ENCODE measurements around the gene IQSEC1. TPM values are rescaled to one million over a fixed set of nuclear protein-coding genes. Genes with fewer than 3 reads are reported as not detected.

The IQSEC1 gene
- polyA plus RNA-seq, 1 donor: 40.0 TPM

DNA sequence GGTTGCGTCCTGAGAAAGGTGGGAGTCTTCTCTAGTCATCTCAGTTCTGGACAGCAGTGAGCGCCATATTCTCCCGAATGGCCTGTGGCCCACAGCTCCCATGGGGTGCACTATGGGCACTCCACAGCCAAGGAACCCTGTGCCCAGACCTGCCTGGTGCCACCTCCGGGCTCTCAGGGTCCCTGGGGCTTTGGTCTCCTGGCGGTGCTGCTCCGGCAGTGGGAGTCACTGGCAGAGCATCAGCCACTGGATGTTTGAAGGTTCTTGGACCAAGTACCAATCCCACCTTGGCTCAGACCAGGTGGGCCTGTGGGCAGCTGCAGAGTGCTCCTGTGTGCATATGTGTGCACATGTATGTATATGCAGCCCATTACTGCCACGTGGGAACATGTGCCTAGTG is 163.5 kb downstream of the IQSEC1 start:
- DNase-seq (ENCODE audit: low read depth): no peak

DNA sequence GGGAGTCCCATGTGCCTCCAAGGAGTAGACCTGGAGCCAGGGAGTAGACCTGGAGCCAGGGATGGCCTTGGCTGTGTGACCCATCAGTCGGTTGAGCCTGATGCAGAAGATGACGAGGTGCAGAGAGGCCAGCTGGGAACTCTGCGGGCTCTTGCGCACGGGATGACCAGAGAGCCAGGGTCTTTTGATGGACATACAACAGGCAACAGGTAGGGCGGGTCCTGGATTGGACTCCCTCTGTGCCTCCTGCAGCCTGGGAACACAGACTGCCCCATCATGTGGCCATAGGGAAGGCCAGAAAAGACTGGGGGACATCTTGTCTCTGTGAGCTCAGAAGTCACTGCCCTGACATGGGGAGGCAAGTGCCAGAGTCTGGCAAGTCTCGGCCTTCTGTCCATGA is 164.4 kb downstream of the IQSEC1 start:
- DNase-seq (ENCODE audit: low read depth): no peak

DNA sequence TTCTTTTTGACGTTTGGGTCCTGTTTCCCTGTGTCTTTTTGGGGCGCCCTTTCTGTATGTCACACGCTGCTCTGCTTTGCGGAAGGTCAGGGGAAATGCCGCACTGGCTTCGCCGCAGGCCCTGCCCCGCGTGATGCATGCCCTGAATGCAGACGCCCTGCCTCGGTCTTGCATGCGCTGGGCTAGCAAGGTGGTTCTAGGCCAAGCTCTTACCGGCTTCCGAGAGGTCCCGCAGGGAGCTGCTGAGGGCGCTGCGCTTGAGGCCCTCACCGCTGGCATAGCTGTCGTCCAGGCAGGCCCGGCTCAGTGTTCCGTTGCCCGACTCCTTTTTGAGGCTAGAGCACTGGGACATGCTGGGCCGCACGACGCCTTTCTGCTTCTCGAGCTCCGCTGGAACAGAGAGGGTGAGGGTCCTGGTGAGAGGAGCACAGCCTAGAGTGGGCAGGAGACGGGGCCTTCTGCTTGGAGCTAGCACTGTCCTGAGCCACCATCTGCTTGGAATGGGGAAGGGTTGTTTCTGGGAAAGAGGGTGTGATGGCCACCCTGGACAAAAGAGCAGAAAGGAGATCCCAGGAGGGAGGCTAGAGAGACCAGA is 165.0 kb downstream of the IQSEC1 start:
- no peak for DNase-seq (ENCODE audit: low read depth)

DNA sequence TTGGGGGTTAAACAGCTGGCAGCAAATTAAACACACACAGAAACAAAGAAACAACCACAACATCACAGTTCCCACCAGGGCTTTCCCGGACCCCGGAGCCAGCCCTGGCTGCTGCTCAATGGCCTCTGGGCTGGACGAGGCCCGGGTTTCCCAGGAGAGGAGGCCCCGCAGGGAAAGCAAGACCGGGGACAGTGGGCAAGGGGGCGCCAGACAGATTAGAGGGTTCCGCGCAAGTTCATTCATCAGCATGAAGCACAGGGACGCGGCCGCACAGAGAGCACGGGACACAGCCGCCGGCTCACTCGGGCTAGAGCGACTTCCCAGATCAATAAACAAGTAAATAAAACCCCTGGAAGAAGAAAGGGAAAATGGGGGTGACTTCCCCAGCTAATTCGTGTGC is 165.5 kb downstream of the IQSEC1 start:
- no peak for DNase-seq (ENCODE audit: low read depth)

DNA sequence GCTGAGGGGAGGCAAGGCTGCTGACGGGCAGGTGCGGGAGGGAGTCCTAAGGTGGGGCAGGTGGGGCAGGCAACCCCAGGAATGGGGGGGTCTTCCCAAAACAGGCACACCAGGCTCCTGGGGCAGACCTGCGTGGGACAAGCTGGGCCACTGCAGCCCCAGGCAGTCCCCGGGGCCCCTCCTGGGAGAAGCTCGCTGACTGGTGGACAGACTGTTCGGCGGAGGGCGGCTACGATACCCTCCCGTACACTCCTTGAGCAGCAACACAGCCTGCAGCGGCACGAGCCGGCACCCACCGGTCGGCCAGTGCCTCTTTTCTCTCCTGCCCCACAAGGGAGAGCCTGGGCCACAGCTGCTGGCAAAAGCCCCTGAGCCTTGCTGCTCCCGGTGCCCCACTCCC is 165.9 kb downstream of the IQSEC1 start:
- no peak for DNase-seq (ENCODE audit: low read depth)

DNA sequence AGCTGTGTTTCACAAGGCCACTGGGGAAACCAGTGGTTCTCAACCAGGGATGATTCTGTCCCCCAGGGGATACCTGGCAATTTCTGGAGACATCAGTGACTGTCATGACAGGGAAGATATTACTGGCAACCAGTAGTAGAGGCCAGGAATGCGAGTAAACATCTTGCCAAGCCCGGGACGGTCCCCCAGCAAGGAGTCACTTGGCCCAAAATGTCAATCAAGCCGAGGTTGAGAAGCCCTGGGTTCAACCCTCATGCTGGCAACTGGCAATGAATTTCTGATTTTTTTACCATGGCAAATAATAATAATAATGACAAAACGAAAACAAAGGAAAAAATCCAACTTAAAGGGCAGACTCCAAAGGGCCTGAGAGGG is 166.3 kb downstream of the IQSEC1 start:
- no peak for DNase-seq (ENCODE audit: low read depth)

DNA sequence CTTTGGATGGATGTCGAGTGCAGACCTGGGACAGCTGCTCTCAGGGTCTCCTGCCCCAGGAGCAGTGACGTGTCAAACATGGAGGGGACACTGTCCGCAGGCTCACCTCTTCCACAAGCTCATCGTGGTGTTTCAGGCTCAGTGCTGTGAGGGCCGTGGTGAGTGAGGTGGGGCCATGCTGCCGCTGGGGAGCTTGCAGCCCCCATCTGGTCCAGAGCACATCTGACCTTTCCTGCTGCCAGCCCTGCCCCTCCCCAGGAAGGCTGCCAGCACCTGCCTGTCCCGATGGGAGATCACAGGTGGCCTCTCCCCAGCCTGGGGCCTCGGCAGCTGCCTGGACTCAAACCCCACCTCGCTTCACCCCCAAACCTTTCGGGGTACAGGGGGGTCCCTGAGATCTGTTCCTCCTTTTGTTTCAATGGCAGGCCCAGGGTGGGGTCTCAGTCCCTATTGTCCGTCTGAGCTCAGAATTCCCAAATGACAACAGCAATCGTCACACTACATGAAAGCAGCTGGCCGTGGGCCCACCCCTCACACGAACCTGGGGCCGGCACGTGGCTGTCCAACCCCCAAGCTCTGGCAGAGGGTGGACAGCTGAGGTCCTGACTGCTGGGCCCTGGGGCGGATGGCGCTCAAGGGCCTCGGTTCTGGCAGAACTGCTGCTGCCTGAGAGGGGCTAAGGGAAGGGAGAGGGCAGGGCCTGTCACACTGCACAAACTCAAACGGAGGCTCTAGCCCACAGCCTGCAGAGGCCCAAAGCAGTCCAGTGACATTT is 166.9 kb downstream of the IQSEC1 start:
- DNase-seq (ENCODE audit: low read depth): no peak

DNA sequence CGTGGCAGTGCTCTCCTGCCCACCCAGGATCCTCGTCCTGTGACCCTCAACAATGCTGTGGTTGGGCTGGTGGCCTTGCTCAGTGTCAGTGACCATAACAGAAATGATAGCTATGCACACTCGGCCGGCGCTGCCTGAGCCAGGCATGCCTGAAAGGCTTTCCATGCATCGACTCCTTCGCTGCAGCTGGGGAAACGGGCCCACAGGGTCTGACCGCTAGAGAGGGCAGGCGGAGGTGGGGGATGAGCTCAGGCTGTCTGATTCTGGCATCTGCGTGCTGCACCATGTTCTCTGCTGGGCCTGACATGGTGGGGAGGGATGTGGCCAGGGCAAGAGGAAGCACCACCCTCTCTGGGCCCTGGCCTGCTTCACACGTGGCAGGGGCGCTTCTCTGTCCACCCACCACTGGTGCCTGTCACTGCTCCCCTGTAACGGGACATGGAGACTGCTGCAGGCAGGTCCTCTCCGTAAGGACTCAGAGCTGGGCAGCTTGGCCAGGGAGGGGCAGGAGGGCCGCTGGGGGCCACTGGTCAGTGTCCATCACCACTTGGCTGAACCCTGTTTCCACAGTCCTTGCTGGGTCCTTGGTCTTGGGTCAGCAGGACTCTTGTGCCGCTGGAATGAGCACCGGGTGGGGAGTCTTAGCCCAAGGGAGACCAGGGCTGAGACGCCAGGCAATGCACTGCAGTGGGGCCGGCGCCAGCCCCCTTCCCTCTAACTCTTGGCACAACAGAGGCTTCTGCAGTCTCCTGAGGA is 167.7 kb downstream of the IQSEC1 start:
- no peak for DNase-seq (ENCODE audit: low read depth)

DNA sequence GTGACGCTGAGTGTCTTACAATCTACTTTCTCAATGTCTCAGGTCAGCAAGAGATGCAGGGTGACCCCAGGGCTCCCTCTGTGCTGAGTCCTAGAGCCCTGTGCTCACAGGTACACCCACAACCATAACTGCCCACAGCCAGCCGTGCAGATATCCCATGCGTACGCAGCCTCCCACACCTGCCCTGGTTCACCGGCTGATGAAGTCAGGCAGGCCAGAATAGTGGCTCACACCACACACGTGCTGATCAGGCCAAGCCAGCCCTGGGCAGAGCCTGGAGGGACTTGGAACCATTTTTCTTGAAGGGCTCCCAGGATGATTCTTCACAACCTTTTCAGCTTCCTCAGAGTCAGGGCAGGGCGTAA is 168.3 kb downstream of the IQSEC1 start:
- DNase-seq (ENCODE audit: low read depth): no peak

DNA sequence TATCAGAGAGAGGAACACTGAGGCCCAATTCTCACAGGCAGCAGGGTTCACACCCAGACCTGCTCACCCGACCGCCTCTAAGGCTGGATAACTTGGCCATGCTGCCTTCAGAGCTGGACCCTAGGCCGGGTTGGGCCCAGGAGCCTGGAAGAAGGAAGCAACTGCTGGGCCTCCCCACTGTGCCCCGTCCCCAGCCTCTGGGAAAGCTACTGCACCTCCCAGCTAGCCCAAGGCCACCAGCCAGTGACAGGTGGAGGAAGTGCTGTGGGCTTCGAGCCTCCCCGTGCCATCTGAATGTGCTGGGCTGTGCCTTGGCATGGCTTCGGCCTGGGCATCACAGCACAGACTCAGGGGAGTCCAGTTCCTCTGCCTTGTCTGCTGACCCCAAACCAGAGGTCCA is 169.3 kb downstream of the IQSEC1 start:
- no peak for DNase-seq (ENCODE audit: low read depth)

DNA sequence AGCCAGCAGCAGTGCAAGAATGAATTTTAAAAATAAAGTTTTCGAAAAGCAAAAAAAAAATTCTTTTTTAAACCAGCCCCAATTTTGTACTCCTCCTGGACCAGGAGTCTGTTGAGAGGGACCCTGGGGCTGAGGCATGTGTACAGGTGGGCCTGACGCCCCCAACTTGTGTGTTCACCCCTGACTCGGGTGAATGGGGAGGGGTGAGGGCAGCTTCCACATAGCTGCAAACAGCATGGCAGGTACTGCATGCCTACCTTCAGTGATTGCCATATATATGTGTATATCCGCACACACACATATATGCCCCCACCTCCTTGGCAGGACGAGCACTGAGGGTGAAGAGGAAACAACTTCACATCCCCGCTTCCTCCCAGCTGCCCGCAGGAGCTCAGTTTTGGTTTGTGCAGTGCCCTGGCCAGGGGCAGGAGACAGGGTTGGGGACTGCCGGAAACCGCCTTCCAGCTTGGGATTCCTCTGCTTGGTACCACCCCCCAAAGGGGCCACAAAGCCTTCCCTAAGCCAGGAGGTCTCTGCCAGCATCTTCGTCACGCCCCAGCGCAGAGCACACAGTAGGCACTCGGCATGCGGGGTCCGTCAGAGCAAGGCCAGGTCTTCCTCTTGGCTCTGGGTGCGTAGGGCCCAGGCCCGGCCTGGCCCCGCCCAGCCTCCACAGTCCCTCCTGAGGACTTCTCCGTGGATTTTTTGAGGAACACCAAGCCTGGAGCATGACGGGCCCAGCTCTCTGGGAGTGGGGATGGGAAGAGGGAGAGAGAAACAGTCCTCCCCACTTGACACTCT is 170.0 kb downstream of the IQSEC1 start:
- no peak for DNase-seq (ENCODE audit: low read depth)

DNA sequence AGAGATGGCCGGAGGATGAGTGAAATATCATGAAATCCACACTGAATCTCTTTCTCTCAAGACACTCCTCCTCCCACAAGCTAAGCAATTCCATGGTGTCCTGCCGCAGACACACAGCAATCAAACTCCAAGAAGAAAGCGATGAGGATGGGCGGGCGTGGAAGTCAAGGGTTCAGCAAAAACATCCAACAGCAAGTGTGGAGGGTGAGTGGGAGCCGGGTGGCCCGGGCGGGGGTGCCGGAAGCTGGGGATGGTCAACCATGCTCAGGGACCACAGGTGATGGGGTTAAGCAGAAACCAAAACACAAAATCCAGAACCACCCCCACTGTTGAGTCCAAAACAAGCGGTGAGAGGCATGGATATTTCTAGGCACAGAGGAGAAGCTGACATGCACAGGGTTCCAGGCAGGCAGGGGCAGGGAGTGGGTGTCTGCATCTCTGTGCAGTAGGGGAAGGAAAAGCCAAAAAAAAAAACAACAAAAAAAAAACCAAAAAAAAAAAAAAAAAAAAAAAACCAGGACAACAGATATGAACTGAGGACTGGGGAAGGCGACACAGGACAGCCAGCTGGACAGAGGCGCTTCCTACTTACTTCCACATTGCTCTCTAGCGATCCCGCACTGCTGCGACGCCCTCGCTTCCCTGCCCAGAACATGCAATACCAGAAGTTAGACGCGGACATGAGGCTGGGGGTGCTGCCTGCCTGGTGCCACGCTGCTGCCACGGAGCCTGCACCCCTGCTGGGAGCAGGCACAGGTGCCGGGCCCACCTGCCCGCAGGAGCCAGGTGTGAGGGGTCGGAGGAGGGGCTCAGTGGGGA is 170.8 kb downstream of the IQSEC1 start:
- no peak for DNase-seq (ENCODE audit: low read depth)

DNA sequence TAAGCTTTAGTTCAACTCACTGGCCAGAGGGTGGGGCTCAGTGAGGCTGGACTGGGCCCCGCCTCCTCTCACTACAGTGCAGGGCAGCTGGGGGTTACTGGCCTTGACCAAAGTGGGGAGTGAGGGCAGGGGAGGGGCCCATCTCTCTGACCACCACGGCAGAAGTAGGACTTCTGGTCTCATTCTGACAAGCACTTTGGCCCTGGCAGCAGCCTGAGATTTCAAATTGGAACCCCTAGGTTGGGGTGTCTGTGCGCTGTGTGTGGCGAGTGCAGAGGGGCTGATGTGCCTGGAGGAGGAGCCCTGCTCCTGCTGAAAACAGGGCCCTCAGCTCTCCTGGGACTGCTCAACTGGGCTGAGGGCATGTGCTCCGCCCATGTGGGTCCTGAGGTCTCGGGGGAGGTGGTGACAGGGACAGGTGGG is 171.6 kb downstream of the IQSEC1 start:
- DNase-seq (ENCODE audit: low read depth): no peak

DNA sequence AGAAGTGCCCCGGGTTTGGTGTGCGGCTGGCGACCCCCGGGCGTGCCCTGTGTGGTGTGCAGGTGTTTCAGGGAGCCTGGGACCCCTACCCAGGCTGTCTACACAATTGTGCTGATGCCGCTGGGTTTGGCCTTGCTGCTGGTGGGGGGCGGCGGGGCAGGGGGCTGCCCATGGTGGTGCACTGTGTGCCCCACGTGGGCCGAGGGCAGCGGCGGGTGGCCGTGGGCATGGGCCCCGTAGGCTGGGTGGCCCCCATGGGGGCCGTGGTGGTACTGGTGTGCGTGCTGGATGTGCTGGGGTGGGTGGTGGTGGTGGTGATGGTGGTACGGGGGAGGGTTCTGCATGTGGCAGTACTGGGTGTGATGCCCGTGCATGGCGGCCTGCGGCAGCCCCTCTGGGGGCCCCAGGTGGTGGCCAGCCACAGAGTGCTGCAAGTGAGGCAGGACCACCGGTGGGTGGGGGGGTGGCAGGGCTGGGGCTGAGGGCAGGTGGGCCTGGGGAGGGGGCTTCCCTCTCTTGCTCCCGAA is 172.3 kb downstream of the IQSEC1 start:
- no peak for DNase-seq (ENCODE audit: low read depth)

DNA sequence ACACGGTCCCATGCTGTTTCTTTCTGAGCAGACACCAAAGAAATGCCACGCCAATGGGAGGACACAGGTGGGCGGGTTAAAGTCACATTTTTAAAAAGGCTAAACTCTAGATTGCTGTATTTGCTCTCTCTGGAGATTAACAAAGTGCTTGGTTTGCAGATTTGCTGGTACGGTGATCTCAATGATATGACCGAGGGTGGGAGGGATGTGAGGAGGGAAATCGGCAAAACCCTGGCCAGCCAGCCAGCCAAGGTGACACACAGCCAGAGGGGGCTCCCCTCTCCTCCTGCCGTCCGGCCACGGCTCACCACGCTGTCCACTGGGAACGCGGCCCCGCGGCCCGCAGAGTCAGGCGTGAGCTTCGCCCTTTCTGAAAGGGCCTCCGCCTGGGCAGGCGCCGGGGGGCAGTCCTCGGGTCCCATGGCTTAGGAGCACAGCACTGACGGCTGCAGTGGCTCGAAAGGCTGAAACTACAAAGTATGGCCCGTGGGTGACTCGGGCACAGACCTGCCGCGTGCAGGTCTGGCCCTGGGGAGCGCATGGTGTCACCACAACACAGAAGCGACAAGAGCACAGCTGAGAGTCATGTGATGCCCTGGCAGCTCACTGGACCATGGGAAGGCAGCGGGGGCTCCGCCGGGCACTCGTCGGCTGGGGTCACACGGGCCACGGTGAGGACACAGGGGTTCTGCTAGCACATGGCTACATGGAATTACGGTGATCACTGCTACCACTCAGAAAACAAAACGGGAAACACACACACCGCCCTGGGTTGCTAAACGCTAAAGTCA is 174.1 kb downstream of the IQSEC1 start:
- no peak for DNase-seq (ENCODE audit: low read depth)

DNA sequence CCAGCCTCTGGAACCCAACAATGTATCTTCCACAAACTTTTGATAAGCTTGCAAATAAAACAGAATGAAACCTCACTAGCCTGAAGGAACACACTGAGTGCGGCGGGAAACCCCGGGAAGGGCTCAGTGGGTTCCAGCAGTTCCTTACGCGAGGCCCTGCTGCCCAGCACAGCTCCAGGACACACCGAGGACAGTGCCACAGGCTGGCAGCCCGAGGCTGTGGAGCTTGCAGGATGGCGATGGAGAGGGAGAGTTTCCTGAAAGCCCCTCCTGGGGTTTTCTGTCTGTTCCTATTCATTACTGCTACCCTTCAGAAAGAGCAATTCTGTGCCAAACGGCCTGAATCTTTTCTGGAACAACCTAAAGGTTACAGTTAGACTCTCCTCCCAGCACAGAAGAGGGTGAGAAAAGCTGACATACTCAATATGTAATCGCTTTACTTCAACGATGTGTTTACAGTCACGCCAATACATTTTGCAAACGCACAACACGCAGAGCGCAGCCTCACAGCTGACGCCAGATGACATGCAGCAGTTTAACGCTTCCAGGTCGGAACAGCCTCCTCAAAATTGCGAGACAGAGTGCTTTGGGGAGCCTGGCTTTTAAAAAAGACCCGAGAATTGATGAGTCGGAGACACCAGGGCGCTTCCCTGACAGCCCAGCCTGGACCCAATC is 174.8 kb downstream of the IQSEC1 start:
- no peak for DNase-seq (ENCODE audit: low read depth)

DNA sequence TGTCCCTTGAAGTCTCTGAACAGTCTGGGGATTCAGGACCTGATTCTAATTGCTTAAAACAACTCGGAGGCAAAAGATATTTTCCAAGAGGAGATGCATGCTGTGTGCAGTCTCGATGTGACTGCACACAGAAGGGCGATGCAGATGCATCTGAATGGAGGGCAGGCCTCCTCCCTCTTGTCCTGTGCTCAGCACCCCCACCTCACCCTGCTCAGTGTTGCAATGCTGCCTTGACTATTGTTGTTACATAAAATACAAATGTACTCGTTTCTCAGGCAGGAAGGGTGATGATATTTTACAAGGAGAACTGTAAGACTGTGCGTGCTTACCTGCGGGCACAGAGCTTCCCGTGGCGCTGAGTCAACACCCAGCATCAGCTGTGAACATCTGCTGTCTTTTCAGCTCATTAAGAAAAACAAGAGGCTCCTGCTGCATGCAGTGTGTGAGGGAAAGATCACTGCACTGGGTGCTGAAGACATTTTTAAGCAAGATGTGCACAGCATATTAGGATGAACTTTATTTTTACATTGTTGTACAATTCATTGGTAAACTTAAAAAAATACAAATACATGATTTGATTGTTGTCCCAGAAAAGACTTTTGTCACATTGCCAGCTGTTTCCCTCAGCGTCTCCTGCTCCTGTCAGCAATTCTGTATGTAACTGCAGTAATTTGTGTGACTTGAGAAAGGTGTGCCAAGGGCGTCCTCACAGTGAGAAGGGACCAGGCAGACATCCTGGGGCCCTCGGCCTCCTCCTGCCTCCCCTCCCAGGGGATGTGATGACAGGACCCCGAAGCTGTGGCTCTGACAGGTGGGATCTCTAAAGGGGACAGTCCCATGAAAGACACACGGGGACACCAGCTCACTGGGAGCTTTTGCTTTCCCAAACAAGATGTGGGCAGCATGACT is 175.6 kb downstream of the IQSEC1 start:
- no peak for DNase-seq (ENCODE audit: low read depth)

All from forelimb muscle (tissue), 1 donor.